ENCODE results near the gene ABO. TPM values are rescaled to one million over a fixed set of nuclear protein-coding genes. Genes with fewer than 3 reads are reported as not detected.
A peak's percentile ranks its signal among the peaks of the same experiment; 100 is the strongest.
"Not testable (repeated sequence)": the region's sequence is repeated elsewhere in the genome, so short reads cannot be mapped to it uniquely, and the experiment has no call there.

ABO gene
- total and polyA plus RNA-seq, 9 of the 15 experiments (the other 6 are each of a cell fraction or from before 2014, with no cell fraction given), result 5.0 to 21.9 (median 11.9) TPM

DNA sequence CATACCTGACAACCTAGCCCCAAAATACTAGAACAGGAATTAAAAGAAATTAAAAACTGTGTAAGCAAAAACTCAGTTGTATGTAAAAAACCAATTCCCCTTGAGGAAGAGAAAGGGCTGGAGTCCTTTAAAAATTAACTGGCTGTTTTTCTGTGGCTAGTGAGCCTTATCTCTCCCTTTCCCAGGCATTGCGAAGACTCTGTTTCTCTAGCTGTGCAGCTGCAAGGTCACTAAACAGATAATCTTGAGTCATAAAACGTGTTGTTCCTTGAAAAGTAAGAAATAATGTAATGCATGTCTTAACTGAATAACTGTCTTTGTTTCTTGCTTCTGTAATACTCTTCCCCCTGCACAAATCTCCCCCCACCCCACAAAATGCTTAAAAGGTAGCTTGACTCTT, 5.9 kb downstream of the ABO start (continued):
- TF ChIP-seq TCF3 (CRISPR knock-in tag; IDR thresholded peaks at IDR 0.05) (peak; percentile 84), TEAD4 (IDR thresholded peaks at IDR 0.05; ENCODE audit: low read length) (peak; percentile 71; the same call in 1 of the 2 replicates), TBL1XR1 (IDR thresholded peaks at IDR 0.05; ENCODE audit: low read length in 2 of 2) (peak in 1 of 2 experiments; percentile 49; a peak in 1 of 4 replicates), CREM (IDR thresholded peaks at IDR 0.05; ENCODE audit: low read depth) (0 out of 2 replicates have a peak, but pooled peaks have one; percentile 8)
- not testable (repeated sequence) for TF ChIP-seq TEAD4 (CRISPR knock-in tag; IDR thresholded peaks at IDR 0.05; ENCODE audit: borderline replicate concordance)

DNA sequence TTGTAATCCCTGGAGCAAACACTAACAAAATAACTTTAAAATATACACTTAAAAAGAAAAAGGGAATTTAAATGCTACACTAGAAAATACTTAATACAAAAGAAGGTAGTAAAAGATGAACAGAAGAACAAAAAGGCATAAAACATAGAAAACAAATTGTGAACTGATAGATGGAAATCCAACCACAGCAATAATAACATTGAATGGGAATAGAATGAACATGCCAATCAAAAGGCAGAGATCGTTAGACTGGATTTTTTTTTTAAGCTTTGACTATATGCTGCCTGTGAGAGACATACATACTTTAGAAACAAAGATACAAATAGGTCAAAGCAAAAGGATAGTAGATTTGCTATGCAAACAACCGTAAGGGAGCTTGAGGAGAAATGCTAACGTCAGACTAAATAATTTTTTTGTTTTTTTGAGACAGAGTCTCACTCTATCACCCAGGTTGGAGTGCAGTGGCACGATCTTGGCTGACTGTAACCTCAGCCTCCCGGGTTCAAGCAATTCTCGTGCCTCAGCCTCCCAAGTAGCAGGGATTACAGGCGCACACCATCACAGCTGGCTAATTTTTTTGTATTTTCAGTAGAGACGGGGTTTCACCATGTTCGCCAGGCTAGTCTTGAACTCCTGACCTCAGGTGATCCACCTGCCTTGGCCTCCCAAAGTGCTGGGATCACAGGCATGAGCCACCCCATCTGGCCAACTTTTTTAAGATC, 6.5 kb downstream of the ABO start:
- Histone ChIP-seq H3K36me3 (ENCODE audit: control insufficient read depth, insufficient read depth, low read length) (peaks cover 41% of the 10 kb centered on the region), H3K4me1 (replicated peaks in 1 of 2; ENCODE audit: control insufficient read depth in 2 of 2, insufficient read depth in 2 of 2, low read length in 2 of 2) (peaks cover 14 to 58% of the 10 kb centered on the region in 2 experiments), H3K4me2 (ENCODE audit: insufficient read depth, low read length) (peak overlapping the region; percentile 77), H3K9ac (ENCODE audit: insufficient read depth in 1 of 2, low read depth in 2 of 2, low read length in 2 of 2) (peak overlapping the region; percentile 32 to 73; a peak in 3 of 4 replicates), H2AFZ (ENCODE audit: low read depth, low read length) (peak overlapping the region; percentile 17; the same call in 1 of the 2 replicates), H4K20me1 (replicated peaks; ENCODE audit: control insufficient read depth, insufficient read depth, low read length) (no peaks in the 10 kb centered on the region), H3K27me3 (ENCODE audit: control insufficient read depth in 2 of 2, insufficient read depth in 2 of 2, low read length in 2 of 2) (no peaks in the 10 kb centered on the region), H3K9me1 (ENCODE audit: control insufficient read depth, insufficient read depth, low read length) (no peaks in the 10 kb centered on the region), H3K4me3 (peak overlapping the region; percentile 2; the same call in 1 of the 2 replicates), H3K27ac (ENCODE audit: extremely low read depth, low read depth, low read length) (peak overlapping the region; percentile 85), H3K9me3 (replicated peaks; ENCODE audit: control insufficient read depth, insufficient read depth, low read depth, low read length) (peaks cover 6% of the 10 kb centered on the region), H3K79me2 (ENCODE audit: control insufficient read depth, insufficient read depth, low read length) (peaks cover 84% of the 10 kb centered on the region)
- DNase-seq (ENCODE audit: extremely low read depth in 1 of 4, low spot score in 3 of 4) (no peak), ATAC-seq (peak; percentile 7; the same call in 2 of the 3 replicates), FAIRE-seq (no peak)
- intact Hi-C loops (cut with micrococcal nuclease) (no loop called here), in situ Hi-C loops (cut with MboI) (no loop called here)
- WGBS (ENCODE audit: insufficient coverage, low coverage, missing lambda C conversion rate), result 3% methylated on average over 8 of the region's 9 CpGs
- CTCF ChIA-PET (ENCODE audit: low intra/inter-chr PET ratio), result no interaction called here
- BruUV-seq (replicated peaks), result no TSS peak
- POLR2A ChIA-PET, result interaction anchor here (0.6 to 1.6 kb wide), 5 partner anchors 10 to 82 kb away, joined by 3 to 7 read pairs (median 5); no protein-coding TSS in a partner anchor
- TF ChIP-seq ELF1 (tag; IDR thresholded peaks at IDR 0.05) (no peak), POLR2A (conservative IDR thresholded peaks at IDR 0.05) (no peak), TCF7 (IDR thresholded peaks at IDR 0.05; ENCODE audit: borderline replicate concordance) (no peak), NFRKB (IDR thresholded peaks at IDR 0.05; ENCODE audit: low read depth) (0 out of 2 replicates have a peak, but pooled peaks have one; percentile 21), PHB2 (IDR thresholded peaks at IDR 0.05; ENCODE audit: low read depth) (no peak), RUNX1 (IDR thresholded peaks at IDR 0.05; ENCODE audit: low read depth) (no peak), SRSF7 (optimal IDR thresholded peaks at IDR 0.05; ENCODE audit: low read depth, low read length) (no peak), ILF3 (IDR thresholded peaks at IDR 0.05; ENCODE audit: borderline replicate concordance) (no peak), DMBX1 (CRISPR knock-in tag; IDR thresholded peaks at IDR 0.05; ENCODE audit: borderline replicate concordance) (peak; percentile 18; the same call in 1 of the 2 replicates), OTX1 (CRISPR knock-in tag; IDR thresholded peaks at IDR 0.05) (no peak), NCOA1 (IDR thresholded peaks at IDR 0.05; ENCODE audit: low read depth) (no peak), NCOA4 (IDR thresholded peaks at IDR 0.05; ENCODE audit: partially characterized antibody) (no peak), TEAD1 (CRISPR knock-in tag; IDR thresholded peaks at IDR 0.05) (no peak)
- TF ChIP-seq, protein P1, sequence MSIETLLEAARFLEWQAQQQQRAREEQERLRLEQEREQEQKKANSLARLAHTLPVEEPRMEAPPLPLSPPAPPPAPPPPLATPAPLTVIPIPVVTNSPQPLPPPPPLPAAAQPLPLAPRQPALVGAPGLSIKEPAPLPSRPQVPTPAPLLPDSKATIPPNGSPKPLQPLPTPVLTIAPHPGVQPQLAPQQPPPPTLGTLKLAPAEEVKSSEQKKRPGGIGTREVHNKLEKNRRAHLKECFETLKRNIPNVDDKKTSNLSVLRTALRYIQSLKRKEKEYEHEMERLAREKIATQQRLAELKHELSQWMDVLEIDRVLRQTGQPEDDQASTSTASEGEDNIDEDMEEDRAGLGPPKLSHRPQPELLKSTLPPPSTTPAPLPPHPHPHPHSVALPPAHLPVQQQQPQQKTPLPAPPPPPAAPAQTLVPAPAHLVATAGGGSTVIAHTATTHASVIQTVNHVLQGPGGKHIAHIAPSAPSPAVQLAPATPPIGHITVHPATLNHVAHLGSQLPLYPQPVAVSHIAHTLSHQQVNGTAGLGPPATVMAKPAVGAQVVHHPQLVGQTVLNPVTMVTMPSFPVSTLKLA (conservative IDR thresholded peaks at IDR 0.05), result no peak
- TF ChIP-seq, protein P2, sequence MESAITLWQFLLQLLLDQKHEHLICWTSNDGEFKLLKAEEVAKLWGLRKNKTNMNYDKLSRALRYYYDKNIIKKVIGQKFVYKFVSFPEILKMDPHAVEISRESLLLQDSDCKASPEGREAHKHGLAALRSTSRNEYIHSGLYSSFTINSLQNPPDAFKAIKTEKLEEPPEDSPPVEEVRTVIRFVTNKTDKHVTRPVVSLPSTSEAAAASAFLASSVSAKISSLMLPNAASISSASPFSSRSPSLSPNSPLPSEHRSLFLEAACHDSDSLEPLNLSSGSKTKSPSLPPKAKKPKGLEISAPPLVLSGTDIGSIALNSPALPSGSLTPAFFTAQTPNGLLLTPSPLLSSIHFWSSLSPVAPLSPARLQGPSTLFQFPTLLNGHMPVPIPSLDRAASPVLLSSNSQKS (CRISPR knock-in tag; IDR thresholded peaks at IDR 0.05), result no peak

All from K562 (cell line).